Mesodermal cell (in vitro differentiated cells): ENCODE results near the gene MTA1.

Experiments used
- H3K27ac ChIP-seq: 2 replicates; pipeline ENCODE4 v1.7.0; 2013; ENCODE audit warnings: mild to moderate bottlenecking, low read depth, low read length, moderate library complexity; ENCODE audit not compliant: severe bottlenecking
- H3K36me3 ChIP-seq: 2 replicates; pipeline ENCODE4 v1.7.1; 2013; ENCODE audit warnings: mild to moderate bottlenecking, low read length, moderate library complexity; ENCODE audit not compliant: control insufficient read depth, insufficient read depth
- H3K4me1 ChIP-seq: one replicate; pipeline ENCODE4 v1.7.1; 2013; ENCODE audit warnings: mild to moderate bottlenecking, low read length; ENCODE audit not compliant: insufficient read depth, control insufficient read depth, poor library complexity, severe bottlenecking
- H3K4me3 ChIP-seq: 2 replicates; pipeline ENCODE4 v1.7.0; 2013; ENCODE audit warnings: low read length, control low read depth, mild to moderate bottlenecking; ENCODE audit not compliant: insufficient read depth, poor library complexity, severe bottlenecking; ENCODE audit errors: extremely low read depth
- H3K9me3 ChIP-seq: 2 replicates; pipeline ENCODE4 v1.7.1; 2013; ENCODE audit warnings: mild to moderate bottlenecking, low read length, moderate library complexity; ENCODE audit not compliant: control insufficient read depth
- WGBS, 2 experiments: methylation state at CpG; one replicate each; pipeline ENCODE4 v1.1.5; 2013; ENCODE audit warnings: missing lambda C conversion rate in 2 of 2; ENCODE audit not compliant: insufficient coverage in 2 of 2; 5-methylcytosine and 5-hydroxymethylcytosine counted together

Gene MTA1

DNA sequence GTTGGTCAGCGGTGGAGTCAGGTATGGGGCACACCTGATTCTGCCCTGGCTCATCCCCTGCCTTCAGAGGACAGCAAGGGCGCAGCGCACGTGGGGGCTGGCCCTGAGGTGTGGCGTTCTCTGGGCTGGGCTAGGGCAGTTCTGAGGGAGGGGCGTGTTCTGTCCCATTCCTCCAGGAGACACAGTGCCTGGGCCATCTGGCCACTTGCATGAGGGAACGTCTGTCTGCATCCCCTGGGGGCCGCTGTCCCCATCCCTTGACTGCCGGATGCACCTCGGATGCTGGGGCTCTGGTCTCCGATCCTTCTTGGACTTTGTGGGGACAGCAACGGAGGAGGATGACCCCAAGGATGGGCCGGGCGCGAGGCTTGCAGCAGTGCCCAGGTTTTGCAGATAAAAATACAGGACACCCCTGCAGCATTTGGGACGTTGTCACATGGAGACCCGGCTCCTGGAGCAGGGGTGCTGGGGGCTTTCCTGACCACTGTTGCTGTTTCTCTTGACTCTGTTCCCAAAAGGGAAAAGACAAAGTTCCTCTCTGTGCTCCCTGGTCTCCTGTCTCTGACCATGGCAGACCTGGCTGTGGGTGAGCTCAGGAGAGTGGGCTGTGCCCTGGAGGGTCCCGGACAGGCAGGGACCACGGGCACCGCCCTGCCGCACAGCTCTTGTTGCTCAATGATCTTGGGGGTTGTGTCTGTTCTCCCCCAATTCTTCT is 6.9 kb downstream of the MTA1 start:
- Histone ChIP-seq H3K4me3 (no peak overlapping the region), H3K27ac (no peak overlapping the region), H3K9me3 (peaks cover 9% of the 10 kb centered on the region), H3K4me1 (peaks cover 3% of the 10 kb centered on the region), H3K36me3 (peaks cover 74% of the 10 kb centered on the region)
- WGBS, 2 experiments, result 97 to 99% methylated on average over 20 to 21 of the region's 21 CpGs

- WGBS, 2 experiments, result 95 to 97% methylated on average over 8 to 10 of the region's 10 CpGs
- Histone ChIP-seq H3K4me1 (no peaks in the 10 kb centered on the region), H3K27ac (no peak overlapping the region), H3K9me3 (peaks cover 9% of the 10 kb centered on the region), H3K36me3 (peaks cover 79% of the 10 kb centered on the region), H3K4me3 (no peak overlapping the region)
Observed at GRCh38 chr14:105427412-105427811, 7.8 kb downstream of the MTA1 start.

DNA sequence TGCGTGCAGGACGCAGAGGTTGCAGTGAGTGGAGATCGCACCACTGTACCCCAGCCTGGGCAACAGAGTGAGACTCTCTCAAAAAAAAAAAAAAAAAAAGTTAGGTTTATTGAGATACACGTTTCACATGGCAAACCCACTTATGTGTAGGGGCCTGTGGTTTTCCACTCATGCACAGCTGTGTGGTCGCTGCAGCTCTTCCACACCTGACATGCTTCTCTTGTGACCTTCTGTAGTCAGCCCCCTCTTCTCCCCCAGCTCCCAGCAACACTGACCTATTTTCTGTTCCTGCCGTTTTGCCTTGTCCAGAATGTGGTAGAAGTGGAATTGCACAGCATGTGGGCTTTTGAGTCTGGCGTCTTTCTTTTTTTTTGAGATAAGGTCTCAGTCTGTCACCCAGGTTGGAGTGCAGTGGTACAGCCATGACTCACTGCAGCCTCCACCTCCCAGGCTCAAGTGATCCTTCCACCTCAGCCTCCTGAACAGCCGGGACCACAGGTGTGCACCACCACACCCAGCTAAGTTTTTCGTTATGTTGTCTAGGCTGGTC is 8.4 kb downstream of the MTA1 start:
- no peak overlapping the region for H3K4me3 ChIP-seq
- H3K36me3 ChIP-seq, result peaks cover 78% of the 10 kb centered on the region
- 93 to 100% methylated on average over 2 to 7 of the region's 9 CpGs for WGBS, 2 experiments
- no peak overlapping the region for H3K27ac ChIP-seq
- H3K9me3 ChIP-seq, result peaks cover 9% of the 10 kb centered on the region
- H3K4me1 ChIP-seq, result no peaks in the 10 kb centered on the region

- Histone ChIP-seq H3K4me1 (peaks cover 2% of the 10 kb centered on the region), H3K27ac (no peak overlapping the region), H3K9me3 (peaks cover 9% of the 10 kb centered on the region), H3K36me3 (peaks cover 62% of the 10 kb centered on the region), H3K4me3 (no peak overlapping the region)
- WGBS, 2 experiments, result 100% methylated on average over 3 to 4 of the region's 6 CpGs
Observed at GRCh38 chr14:105430042-105430441, 10.4 kb downstream of the MTA1 start.

DNA sequence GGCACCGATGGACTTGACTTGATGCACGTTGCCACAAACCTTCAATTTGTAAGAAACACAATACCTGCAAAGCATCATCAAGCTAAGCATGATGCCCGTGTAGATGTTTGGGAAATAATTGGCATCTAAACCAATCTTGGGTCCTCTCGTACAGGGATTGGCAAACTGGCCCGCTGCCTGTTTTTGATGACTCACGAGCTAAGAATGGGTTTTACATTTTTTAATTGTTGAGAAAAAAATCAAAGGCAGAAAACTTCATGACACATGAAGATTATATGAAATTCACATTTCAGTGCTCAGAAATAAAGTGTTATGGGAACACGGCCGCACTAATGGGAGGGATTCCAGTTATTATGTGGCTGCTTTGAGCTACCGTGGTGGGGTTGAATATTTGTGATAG is 10.9 kb downstream of the MTA1 start:
- H3K27ac ChIP-seq, result no peak overlapping the region
- H3K4me1 ChIP-seq, result peaks cover 2% of the 10 kb centered on the region
- H3K4me3 ChIP-seq, result no peak overlapping the region
- peaks cover 59% of the 10 kb centered on the region for H3K36me3 ChIP-seq
- WGBS, 2 experiments, result 80% methylated on average over 5 of the region's 9 CpGs; no CpG with 5 or more reads in 1 of the 2 experiments
- H3K9me3 ChIP-seq, result peaks cover 9% of the 10 kb centered on the region

- WGBS, 2 experiments, result 100% methylated on average over 1 of the region's 1 CpG; no CpG with 5 or more reads in 1 of the 2 experiments
- H3K4me3 ChIP-seq, result no peak overlapping the region
- H3K4me1 ChIP-seq, result peaks cover 2% of the 10 kb centered on the region
- H3K9me3 ChIP-seq, result peaks cover 7% of the 10 kb centered on the region
- peaks cover 56% of the 10 kb centered on the region for H3K36me3 ChIP-seq
- H3K27ac ChIP-seq, result no peak overlapping the region
Observed at GRCh38 chr14:105431256-105431655, 11.6 kb downstream of the MTA1 start.

DNA sequence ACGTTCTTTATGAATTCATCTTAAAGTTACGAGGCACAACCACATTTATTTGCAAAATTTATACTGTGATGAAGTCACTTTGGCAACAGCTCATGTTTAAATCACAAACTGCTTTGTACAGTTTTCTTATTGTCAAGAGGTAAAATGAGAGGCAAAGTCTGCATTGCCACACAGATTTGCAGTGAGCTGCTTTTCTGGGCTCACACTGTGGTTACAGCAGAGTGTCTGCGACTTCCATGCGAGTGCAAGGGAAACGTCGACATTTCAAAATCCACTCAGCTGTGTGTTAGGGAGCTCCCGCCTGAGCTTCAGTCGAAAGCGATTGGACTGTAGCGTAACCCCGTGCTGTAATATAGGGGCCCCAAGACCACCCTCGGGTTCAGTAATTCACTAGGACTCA is 13.0 kb downstream of the MTA1 start:
- Histone ChIP-seq H3K4me3 (no peak overlapping the region), H3K36me3 (peaks cover 55% of the 10 kb centered on the region), H3K27ac (no peak overlapping the region), H3K4me1 (peaks cover 2% of the 10 kb centered on the region), H3K9me3 (no peaks in the 10 kb centered on the region)
- WGBS, 2 experiments, result 95% methylated on average over 11 of the region's 12 CpGs

DNA sequence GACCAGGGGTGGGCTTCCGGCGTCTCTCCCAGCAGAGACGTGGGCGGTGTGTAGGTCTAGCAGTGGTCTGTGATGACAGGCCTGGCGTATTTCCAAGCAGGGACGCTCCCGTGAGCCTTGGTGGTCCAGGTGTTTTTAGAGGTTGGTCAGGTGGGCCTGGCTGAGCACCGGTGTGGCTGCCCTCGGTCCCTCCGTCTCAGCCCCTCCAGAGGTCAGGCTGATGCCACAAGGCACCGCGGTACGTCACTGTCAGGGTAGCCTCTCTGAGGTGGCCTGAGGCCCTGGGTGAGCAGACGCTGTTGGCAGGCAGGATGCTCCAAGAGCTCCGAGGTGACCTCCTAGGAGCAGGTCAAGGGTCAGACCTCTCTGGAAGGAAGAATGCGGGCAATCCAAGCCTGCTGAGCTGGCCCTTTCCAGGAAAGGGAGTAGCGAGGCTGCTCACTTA is 13.6 kb downstream of the MTA1 start:
- 90 to 93% methylated on average over 16 to 17 of the region's 17 CpGs for WGBS, 2 experiments
- Histone ChIP-seq H3K36me3 (peaks cover 56% of the 10 kb centered on the region), H3K9me3 (no peaks in the 10 kb centered on the region), H3K27ac (no peak overlapping the region), H3K4me1 (peaks cover 2% of the 10 kb centered on the region), H3K4me3 (no peak overlapping the region)

GRCh38 chr14:105436402-105436801 is 16.8 kb downstream of the MTA1 start:
- Histone ChIP-seq H3K27ac (no peak overlapping the region), H3K9me3 (no peaks in the 10 kb centered on the region), H3K4me3 (no peak overlapping the region), H3K36me3 (peaks cover 54% of the 10 kb centered on the region), H3K4me1 (peaks cover 2% of the 10 kb centered on the region)
- WGBS, 2 experiments, result 93 to 100% methylated on average over 11 to 12 of the region's 12 CpGs

- H3K27ac ChIP-seq, result no peak overlapping the region
- no peak overlapping the region for H3K4me3 ChIP-seq
- peaks cover 54% of the 10 kb centered on the region for H3K36me3 ChIP-seq
- no peaks in the 10 kb centered on the region for H3K9me3 ChIP-seq
- H3K4me1 ChIP-seq, result peaks cover 2% of the 10 kb centered on the region
- 92 to 98% methylated on average over 30 to 31 of the region's 31 CpGs for WGBS, 2 experiments
Observed at GRCh38 chr14:105436891-105437722, 17.5 kb downstream of the MTA1 start.
